ENCODE data around the gene GPR157.
"Not testable (repeated sequence)": the region's sequence is repeated elsewhere in the genome, so short reads cannot be mapped to it uniquely, and the experiment has no call there.

The GPR157 gene

GRCh38 chr1:9146156-9146555, 17.3 kb upstream of the GPR157 start:
- DNase-seq (ENCODE audit: low spot score) = no peak

- DNase-seq (ENCODE audit: low spot score) = no peak
Measured at GRCh38 chr1:9145714-9146113, 16.8 kb upstream of the GPR157 start.

GRCh38 chr1:9145021-9145668, 16.2 kb upstream of the GPR157 start:
- no peak for DNase-seq (ENCODE audit: low spot score)

- not testable (repeated sequence) for DNase-seq (ENCODE audit: low spot score)
Measured at GRCh38 chr1:9144494-9144893, 15.6 kb upstream of the GPR157 start.

GRCh38 chr1:9143250-9143649, 14.3 kb upstream of the GPR157 start:
- DNase-seq (ENCODE audit: low spot score) = no peak

- no peak for DNase-seq (ENCODE audit: low spot score)
Measured at GRCh38 chr1:9139930-9140329, 11.0 kb upstream of the GPR157 start.

GRCh38 chr1:9136932-9137331, 8.0 kb upstream of the GPR157 start:
- DNase-seq (ENCODE audit: low spot score) = no peak

GRCh38 chr1:9135073-9135836, 6.4 kb upstream of the GPR157 start:
- no peak for DNase-seq (ENCODE audit: low spot score)

GRCh38 chr1:9133870-9134585, 5.1 kb upstream of the GPR157 start:
- no peak for DNase-seq (ENCODE audit: low spot score)

GRCh38 chr1:9129266-9130041, 552 bp upstream of the GPR157 start:
- peak; percentile 80 for DNase-seq (ENCODE audit: low spot score)

- no peak for DNase-seq (ENCODE audit: low spot score)
Measured at GRCh38 chr1:9128166-9128519, 759 bp downstream of the GPR157 start.

- no peak for DNase-seq (ENCODE audit: low spot score)
Measured at GRCh38 chr1:9127395-9128165, 1.3 kb downstream of the GPR157 start.

- DNase-seq (ENCODE audit: low spot score) = no peak
Measured at GRCh38 chr1:9126511-9126910, 2.4 kb downstream of the GPR157 start.

- DNase-seq (ENCODE audit: low spot score) = not testable (repeated sequence)
Measured at GRCh38 chr1:9125847-9126246, 3.1 kb downstream of the GPR157 start.

- no peak for DNase-seq (ENCODE audit: low spot score)
Measured at GRCh38 chr1:9125325-9125724, 3.6 kb downstream of the GPR157 start.

- DNase-seq (ENCODE audit: low spot score) = not testable (repeated sequence)
Measured at GRCh38 chr1:9124389-9124788, 4.5 kb downstream of the GPR157 start.

- not testable (repeated sequence) for DNase-seq (ENCODE audit: low spot score)
Measured at GRCh38 chr1:9123665-9124064, 5.2 kb downstream of the GPR157 start.

- no peak for DNase-seq (ENCODE audit: low spot score)
Measured at GRCh38 chr1:9121496-9122409, 7.1 kb downstream of the GPR157 start.

GRCh38 chr1:9120312-9120958, 8.5 kb downstream of the GPR157 start:
- no peak for DNase-seq (ENCODE audit: low spot score)

- no peak for DNase-seq (ENCODE audit: low spot score)
Measured at GRCh38 chr1:9119745-9120144, 9.2 kb downstream of the GPR157 start.
